Osteoblast (primary cell): Measurements from ENCODE around the gene SLC12A7. TPM values are rescaled to one million over a fixed set of nuclear protein-coding genes. Genes with fewer than 3 reads are reported as not detected.
A peak's percentile ranks its signal among the peaks of the same experiment; 100 is the strongest.

ENCODE experiments used
- DNase-seq: peaks from one replicate; pipeline ENCODE4 v3.0.0; 2011; ENCODE audit warnings: low spot score, mixed read lengths; ENCODE audit not compliant: insufficient read length; ENCODE audit errors: missing footprints
- H2AFZ ChIP-seq: 2 replicates; pipeline ENCODE4 v1.6.0; 2011; ENCODE audit warnings: mild to moderate bottlenecking, low read length
- H3K27ac ChIP-seq: 2 replicates; pipeline ENCODE4 v1.5.1; 2011; ENCODE audit warnings: mild to moderate bottlenecking, low read depth, low read length, moderate library complexity
- H3K27me3 ChIP-seq: 2 replicates; pipeline ENCODE4 v1.6.0; 2012; ENCODE audit warnings: mild to moderate bottlenecking, control low read depth, inconsistent platforms, low read length, moderate library complexity; ENCODE audit not compliant: insufficient read depth
- H3K36me3 ChIP-seq: 2 replicates; pipeline ENCODE4 v1.5.1; 2011; ENCODE audit warnings: mild to moderate bottlenecking, low read length, control low read depth, moderate library complexity; ENCODE audit not compliant: insufficient read depth
- H3K4me1 ChIP-seq: 2 replicates; pipeline ENCODE4 v1.5.1; 2011; ENCODE audit warnings: mild to moderate bottlenecking, low read length, control low read depth, moderate library complexity; ENCODE audit not compliant: insufficient read depth
- H3K4me2 ChIP-seq: 2 replicates; pipeline ENCODE4 v1.6.0; 2011; ENCODE audit warnings: mild to moderate bottlenecking, low read length; ENCODE audit not compliant: insufficient read depth
- H3K4me3 ChIP-seq: fragments of 200-600 bp; sonication (generic); 3 replicates; pipeline ENCODE4 v1.5.1; 2012; ENCODE audit warnings: mild to moderate bottlenecking, low read length, inconsistent platforms; ENCODE audit not compliant: insufficient read depth
- H3K79me2 ChIP-seq: 2 replicates; pipeline ENCODE4 v1.6.0; 2012; ENCODE audit warnings: mild to moderate bottlenecking, low read length, control low read depth, inconsistent platforms; ENCODE audit not compliant: insufficient read depth
- H3K9me3 ChIP-seq: 2 replicates; pipeline ENCODE4 v1.5.1; 2011; ENCODE audit warnings: low read depth, low read length, control low read depth
- H4K20me1 ChIP-seq: 2 replicates; pipeline ENCODE4 v1.6.0; 2012; ENCODE audit warnings: mild to moderate bottlenecking, low read length, control low read depth; ENCODE audit not compliant: insufficient read depth
- total RNA-seq: library from RNA; depleted of rRNA; stranded (reverse); fragments of >200 nt; gene quantifications from 2 replicates; pipeline ENCODE4 v1.2.3, GENCODE V29; 2012
- TF ChIP-seq, protein P1 (sequence below): IDR thresholded peaks from 2 replicates; pipeline ENCODE4 v1.5.1; 2011; ENCODE audit warnings: mild to moderate bottlenecking, low read depth, low read length, moderate library complexity; ENCODE audit errors: extremely low read depth

Gene SLC12A7
- total RNA-seq, result 6.9 and 8.0 TPM in 2 replicates

DNA sequence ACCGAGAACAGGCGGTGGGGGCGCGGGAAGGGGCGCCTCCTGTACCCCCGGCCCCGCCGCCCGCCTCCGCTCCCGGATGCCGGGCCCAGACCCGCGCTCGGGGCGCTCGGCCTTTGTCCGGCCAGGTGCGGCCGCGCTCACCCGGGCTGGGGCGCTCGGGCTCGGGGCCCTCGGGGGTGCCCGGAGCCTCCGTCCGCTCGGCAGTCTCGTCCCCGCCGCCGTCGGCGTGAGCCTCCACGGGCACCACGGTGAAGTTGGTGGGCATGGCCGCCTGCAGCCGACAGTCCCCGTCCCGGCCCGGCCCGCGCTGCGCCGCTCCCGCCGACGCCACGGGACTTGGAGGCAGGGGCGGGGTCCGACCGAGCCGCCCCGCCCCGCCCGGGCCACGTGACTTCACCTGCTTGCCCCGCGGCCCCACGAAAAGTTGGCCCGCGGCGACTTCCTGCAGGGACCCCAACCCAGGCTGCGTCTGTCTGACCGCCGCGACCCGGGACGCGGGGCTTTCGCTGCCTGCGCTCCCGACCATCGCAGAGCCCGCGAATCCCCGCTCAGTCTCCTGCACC, at the start of gene SLC12A7:
Gene SLC12A7, minus strand, starts transcription at position 337 of the 563 bp plus-strand sequence. Its CDS starts 72 bp downstream, at position 265.
- Histone ChIP-seq H3K36me3 (no peaks in the 10 kb centered on the region), H2AFZ (peak within 1 kb of the TSS; percentile 62), H3K79me2 (no peaks in the 10 kb centered on the region), H3K4me3 (peak within 1 kb of the TSS; percentile 80), H3K9me3 (no peaks in the 10 kb centered on the region), H3K4me1 (peaks cover 4% of the 10 kb centered on the region), H3K4me2 (peak within 1 kb of the TSS; percentile 75), H3K27ac (no peak within 1 kb of the TSS), H4K20me1 (peaks cover 6% of the 10 kb centered on the region), H3K27me3 (peaks cover 5% of the 10 kb centered on the region)
- DNase-seq, result peak; percentile 96
- TF ChIP-seq, protein P1, sequence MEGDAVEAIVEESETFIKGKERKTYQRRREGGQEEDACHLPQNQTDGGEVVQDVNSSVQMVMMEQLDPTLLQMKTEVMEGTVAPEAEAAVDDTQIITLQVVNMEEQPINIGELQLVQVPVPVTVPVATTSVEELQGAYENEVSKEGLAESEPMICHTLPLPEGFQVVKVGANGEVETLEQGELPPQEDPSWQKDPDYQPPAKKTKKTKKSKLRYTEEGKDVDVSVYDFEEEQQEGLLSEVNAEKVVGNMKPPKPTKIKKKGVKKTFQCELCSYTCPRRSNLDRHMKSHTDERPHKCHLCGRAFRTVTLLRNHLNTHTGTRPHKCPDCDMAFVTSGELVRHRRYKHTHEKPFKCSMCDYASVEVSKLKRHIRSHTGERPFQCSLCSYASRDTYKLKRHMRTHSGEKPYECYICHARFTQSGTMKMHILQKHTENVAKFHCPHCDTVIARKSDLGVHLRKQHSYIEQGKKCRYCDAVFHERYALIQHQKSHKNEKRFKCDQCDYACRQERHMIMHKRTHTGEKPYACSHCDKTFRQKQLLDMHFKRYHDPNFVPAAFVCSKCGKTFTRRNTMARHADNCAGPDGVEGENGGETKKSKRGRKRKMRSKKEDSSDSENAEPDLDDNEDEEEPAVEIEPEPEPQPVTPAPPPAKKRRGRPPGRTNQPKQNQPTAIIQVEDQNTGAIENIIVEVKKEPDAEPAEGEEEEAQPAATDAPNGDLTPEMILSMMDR, result no peak

DNA sequence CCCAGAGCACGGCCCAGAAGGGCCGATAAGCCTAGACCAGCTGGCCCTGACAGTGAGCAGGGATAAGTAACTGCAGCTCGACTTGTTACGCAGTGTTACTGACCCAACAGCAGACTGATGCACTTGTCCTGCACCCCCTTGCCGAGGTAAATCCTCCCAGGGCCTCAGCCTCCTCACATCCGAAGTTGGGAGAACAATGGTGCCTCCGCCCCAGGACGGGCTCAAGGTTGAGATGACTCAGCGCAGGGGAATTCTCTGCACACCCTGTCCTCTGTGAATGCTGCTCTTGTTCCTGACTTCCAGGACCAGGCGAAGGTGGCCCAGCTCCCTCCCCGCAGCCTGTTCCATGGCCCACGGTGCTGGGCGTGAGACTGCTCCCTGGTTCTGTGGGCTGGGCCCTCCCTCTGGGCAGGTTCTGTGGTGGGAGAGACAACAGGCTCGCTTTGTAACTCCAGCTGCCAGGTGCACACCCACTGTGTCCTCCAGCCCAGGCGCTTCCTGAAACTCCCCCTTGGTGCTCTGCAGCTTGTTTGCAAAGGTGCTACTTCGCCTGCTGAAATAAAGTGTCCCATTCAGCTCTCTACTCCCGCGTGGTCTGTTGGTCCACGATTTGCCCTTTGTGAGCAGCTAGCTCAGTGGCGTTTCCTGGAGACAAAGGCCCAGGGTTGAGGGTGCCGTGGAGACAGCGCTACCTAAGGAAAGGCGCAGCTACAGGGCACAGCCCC, 49.4 kb upstream of the SLC12A7 start:
- no peak overlapping the region for H2AFZ ChIP-seq
- no peak overlapping the region for H3K4me3 ChIP-seq
- H3K27me3 ChIP-seq, result peaks cover 7% of the 10 kb centered on the region
- DNase-seq, result no peak
- TF ChIP-seq, protein P1, result no peak
- H3K36me3 ChIP-seq, result no peaks in the 10 kb centered on the region
- no peak overlapping the region for H3K27ac ChIP-seq
- no peaks in the 10 kb centered on the region for H4K20me1 ChIP-seq
- H3K79me2 ChIP-seq, result no peaks in the 10 kb centered on the region
- H3K4me2 ChIP-seq, result no peak overlapping the region
- H3K9me3 ChIP-seq, result peaks cover 4% of the 10 kb centered on the region
- no peaks in the 10 kb centered on the region for H3K4me1 ChIP-seq

DNA sequence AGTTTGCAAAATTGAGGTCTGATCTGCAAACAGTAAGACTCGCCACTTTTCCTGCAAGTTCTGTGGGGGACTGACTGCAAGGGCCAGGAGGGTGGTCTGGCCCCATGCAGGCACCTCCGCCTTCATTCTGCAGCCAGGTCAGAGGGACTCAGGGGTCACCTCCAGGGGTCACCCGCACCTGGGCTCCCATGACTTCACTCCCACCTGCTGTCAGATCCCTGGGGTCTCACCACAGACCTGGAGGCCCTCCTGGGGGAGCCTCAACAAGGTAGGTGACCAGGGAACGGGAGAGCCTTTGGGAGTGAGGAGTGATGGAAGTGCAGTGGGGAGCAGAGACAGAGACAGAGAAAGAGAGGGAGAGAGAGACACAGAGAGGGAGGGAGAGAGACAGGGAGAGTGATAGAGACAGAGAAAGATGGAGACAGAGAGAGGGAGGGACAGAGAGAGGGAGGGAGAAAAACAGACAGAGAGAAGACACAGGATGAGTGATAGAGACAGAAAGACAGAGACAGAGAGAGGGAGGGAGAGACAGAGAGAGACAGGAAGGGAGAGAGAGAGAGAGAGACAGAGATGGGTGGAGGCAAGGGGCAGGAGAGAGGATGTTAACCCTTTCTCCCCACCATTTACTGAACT, 48.0 kb upstream of the SLC12A7 start:
- no peak for DNase-seq
- TF ChIP-seq, protein P1, result no peak
- Histone ChIP-seq H4K20me1 (no peaks in the 10 kb centered on the region), H3K9me3 (peaks cover 4% of the 10 kb centered on the region), H3K36me3 (no peaks in the 10 kb centered on the region), H3K4me1 (no peaks in the 10 kb centered on the region), H2AFZ (no peak overlapping the region), H3K4me2 (no peak overlapping the region), H3K4me3 (no peak overlapping the region), H3K27ac (no peak overlapping the region), H3K27me3 (peaks cover 11% of the 10 kb centered on the region), H3K79me2 (no peaks in the 10 kb centered on the region)

DNA sequence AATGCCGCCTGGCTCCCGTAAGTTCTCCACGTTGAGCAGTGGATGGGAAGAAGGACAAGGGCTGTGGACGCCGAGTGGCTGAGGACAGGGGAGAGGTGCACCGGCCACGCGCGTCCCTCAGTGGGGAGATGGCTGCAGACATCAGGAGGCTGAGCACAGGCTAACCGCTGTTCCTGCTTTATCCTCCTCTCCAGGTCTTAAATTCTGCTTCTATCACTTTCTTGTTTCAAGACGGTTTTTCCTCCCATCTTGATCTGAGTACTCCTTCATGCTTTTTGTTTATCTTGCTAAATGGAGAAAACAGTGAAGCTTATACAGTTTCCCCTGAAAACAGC, 47.4 kb upstream of the SLC12A7 start:
- Histone ChIP-seq H3K4me3 (no peak overlapping the region), H3K27me3 (peaks cover 16% of the 10 kb centered on the region), H4K20me1 (no peaks in the 10 kb centered on the region), H3K36me3 (no peaks in the 10 kb centered on the region), H3K79me2 (no peaks in the 10 kb centered on the region), H3K4me2 (no peak overlapping the region), H2AFZ (no peak overlapping the region), H3K27ac (no peak overlapping the region), H3K4me1 (no peaks in the 10 kb centered on the region), H3K9me3 (peaks cover 4% of the 10 kb centered on the region)
- TF ChIP-seq, protein P1, result no peak
- no peak for DNase-seq
